ENCODE data around the gene ING3. TPM values are rescaled to one million over a fixed set of nuclear protein-coding genes. Genes with fewer than 3 reads are reported as not detected.

The ING3 gene
- total and polyA plus RNA-seq, 9 of the 15 experiments (the other 6 are each of a cell fraction or from before 2014, with no cell fraction given), result 22.8 to 233 (median 50.4) TPM

GRCh38 chr7:120987683-120988590 lies 37.4 kb downstream of the ING3 start (continued):
- no peak for TF ChIP-seq ZNF518B (CRISPR knock-in tag; IDR thresholded peaks at IDR 0.05)
- TF ChIP-seq PREB (CRISPR knock-in tag; IDR thresholded peaks at IDR 0.05), result 0 out of 2 replicates have a peak, but pooled peaks have one; percentile 39
- TF ChIP-seq ZMIZ1 (IDR thresholded peaks at IDR 0.05; ENCODE audit: low read depth in 2 of 2, low read length in 2 of 2), result no peak
- TF ChIP-seq EP400 (IDR thresholded peaks at IDR 0.05), result peak; percentile 54; the same call in 1 of the 2 replicates
- TF ChIP-seq, protein P1, sequence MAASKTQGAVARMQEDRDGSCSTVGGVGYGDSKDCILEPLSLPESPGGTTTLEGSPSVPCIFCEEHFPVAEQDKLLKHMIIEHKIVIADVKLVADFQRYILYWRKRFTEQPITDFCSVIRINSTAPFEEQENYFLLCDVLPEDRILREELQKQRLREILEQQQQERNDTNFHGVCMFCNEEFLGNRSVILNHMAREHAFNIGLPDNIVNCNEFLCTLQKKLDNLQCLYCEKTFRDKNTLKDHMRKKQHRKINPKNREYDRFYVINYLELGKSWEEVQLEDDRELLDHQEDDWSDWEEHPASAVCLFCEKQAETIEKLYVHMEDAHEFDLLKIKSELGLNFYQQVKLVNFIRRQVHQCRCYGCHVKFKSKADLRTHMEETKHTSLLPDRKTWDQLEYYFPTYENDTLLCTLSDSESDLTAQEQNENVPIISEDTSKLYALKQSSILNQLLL (CRISPR knock-in tag; IDR thresholded peaks at IDR 0.05; ENCODE audit: borderline replicate concordance), result no peak
- TF ChIP-seq NFRKB (IDR thresholded peaks at IDR 0.05; ENCODE audit: low read depth), result no peak
- TF ChIP-seq MTA2 (IDR thresholded peaks at IDR 0.05; ENCODE audit: low read depth), result no peak; the same call in 1 of the 2 replicates
- TF ChIP-seq ZNF134 (CRISPR knock-in tag; conservative IDR thresholded peaks at IDR 0.05), result no peak
- TF ChIP-seq MEIS2 (IDR thresholded peaks at IDR 0.05; ENCODE audit: partially characterized antibody), result peak; percentile 55
- TF ChIP-seq SMARCA5 (IDR thresholded peaks at IDR 0.05), result no peak
- TF ChIP-seq, protein P2, sequence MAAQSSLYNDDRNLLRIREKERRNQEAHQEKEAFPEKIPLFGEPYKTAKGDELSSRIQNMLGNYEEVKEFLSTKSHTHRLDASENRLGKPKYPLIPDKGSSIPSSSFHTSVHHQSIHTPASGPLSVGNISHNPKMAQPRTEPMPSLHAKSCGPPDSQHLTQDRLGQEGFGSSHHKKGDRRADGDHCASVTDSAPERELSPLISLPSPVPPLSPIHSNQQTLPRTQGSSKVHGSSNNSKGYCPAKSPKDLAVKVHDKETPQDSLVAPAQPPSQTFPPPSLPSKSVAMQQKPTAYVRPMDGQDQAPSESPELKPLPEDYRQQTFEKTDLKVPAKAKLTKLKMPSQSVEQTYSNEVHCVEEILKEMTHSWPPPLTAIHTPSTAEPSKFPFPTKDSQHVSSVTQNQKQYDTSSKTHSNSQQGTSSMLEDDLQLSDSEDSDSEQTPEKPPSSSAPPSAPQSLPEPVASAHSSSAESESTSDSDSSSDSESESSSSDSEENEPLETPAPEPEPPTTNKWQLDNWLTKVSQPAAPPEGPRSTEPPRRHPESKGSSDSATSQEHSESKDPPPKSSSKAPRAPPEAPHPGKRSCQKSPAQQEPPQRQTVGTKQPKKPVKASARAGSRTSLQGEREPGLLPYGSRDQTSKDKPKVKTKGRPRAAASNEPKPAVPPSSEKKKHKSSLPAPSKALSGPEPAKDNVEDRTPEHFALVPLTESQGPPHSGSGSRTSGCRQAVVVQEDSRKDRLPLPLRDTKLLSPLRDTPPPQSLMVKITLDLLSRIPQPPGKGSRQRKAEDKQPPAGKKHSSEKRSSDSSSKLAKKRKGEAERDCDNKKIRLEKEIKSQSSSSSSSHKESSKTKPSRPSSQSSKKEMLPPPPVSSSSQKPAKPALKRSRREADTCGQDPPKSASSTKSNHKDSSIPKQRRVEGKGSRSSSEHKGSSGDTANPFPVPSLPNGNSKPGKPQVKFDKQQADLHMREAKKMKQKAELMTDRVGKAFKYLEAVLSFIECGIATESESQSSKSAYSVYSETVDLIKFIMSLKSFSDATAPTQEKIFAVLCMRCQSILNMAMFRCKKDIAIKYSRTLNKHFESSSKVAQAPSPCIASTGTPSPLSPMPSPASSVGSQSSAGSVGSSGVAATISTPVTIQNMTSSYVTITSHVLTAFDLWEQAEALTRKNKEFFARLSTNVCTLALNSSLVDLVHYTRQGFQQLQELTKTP (IDR thresholded peaks at IDR 0.05; ENCODE audit: low read depth in 1 of 2, partially characterized antibody in 2 of 2), result peak in 1 of 2 experiments; percentile 50
- no peak for TF ChIP-seq SNIP1 (IDR thresholded peaks at IDR 0.05; ENCODE audit: low read depth)
